Measurements from ENCODE around the gene TRPV4. TPM values are rescaled to one million over a fixed set of nuclear protein-coding genes. Genes with fewer than 3 reads are reported as not detected.

The TRPV4 gene
- total RNA-seq, 2 experiments from 2014 or later = 2.1 TPM; not detected in 1

DNA sequence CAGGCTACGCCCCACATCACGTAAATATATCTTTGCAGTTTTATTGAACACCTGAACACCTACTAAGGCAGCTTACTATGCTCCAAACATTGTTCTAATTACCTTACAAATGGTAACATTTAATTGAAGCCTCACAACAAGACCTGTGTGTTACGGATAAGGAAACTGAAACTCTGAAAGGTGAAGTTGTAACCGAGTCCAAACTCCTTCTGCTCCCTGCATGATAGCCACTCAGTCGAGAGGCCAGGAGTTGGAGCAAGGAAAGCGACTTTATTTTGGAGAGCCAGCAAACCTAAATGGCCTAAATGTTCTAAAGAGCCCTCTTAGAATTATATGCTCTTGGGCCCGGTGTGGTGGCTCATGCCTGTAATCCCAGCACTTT lies 12.6 kb upstream of the TRPV4 start:
- Histone ChIP-seq H4K20me1 (ENCODE audit: insufficient read depth, low read length) (no peaks in the 10 kb centered on the region), H3K4me1 (ENCODE audit: insufficient read depth, low read length, poor library complexity, severe bottlenecking) (peaks cover 9% of the 10 kb centered on the region), H3K36me3 (ENCODE audit: insufficient read depth, low read length) (no peaks in the 10 kb centered on the region), H3K4me3 (ENCODE audit: low read depth, low read length, poor library complexity, severe bottlenecking) (no peak overlapping the region), H2AFZ (ENCODE audit: low read length) (peak overlapping the region; percentile 78), H3K9me3 (ENCODE audit: low read length) (no peaks in the 10 kb centered on the region), H3K9me2 (ENCODE audit: insufficient read depth, low read length) (no peaks in the 10 kb centered on the region), H3K4me2 (ENCODE audit: low read length) (peak overlapping the region; percentile 43), H3K27ac (ENCODE audit: low read depth, low read length, poor library complexity, severe bottlenecking) (no peak overlapping the region), H3K79me2 (ENCODE audit: insufficient read depth, low read depth, low read length) (no peaks in the 10 kb centered on the region)
- intact Hi-C loops (cut with micrococcal nuclease; ENCODE audit: unreplicated experiment) = loop anchor here (1.0 kb wide), 1 partner anchor 41 kb away; no protein-coding TSS in a partner anchor
- TF ChIP-seq EZH2phosphoT487 (IDR thresholded peaks at IDR 0.05; ENCODE audit: borderline replicate concordance, low read depth, low read length) (no peak), CTCF (conservative IDR thresholded peaks at IDR 0.05; ENCODE audit: low read length) (no peak)
- ChIA-PET POLR2A (interaction anchor here (1.0 to 1.4 kb wide), 2 partner anchors 14 to 15 kb away, joined by 3 to 4 read pairs; no protein-coding TSS in a partner anchor), CTCF (ENCODE audit: unreplicated experiment) (interaction anchor here (0.7 to 1.5 kb wide), 7 partner anchors 8 to 68 kb away, joined by 3 to 7 read pairs (median 3); no protein-coding TSS in a partner anchor)
- no peak for DNase-seq (ENCODE audit: low spot score)
- BruUV-seq (replicated peaks) = no TSS peak

DNA sequence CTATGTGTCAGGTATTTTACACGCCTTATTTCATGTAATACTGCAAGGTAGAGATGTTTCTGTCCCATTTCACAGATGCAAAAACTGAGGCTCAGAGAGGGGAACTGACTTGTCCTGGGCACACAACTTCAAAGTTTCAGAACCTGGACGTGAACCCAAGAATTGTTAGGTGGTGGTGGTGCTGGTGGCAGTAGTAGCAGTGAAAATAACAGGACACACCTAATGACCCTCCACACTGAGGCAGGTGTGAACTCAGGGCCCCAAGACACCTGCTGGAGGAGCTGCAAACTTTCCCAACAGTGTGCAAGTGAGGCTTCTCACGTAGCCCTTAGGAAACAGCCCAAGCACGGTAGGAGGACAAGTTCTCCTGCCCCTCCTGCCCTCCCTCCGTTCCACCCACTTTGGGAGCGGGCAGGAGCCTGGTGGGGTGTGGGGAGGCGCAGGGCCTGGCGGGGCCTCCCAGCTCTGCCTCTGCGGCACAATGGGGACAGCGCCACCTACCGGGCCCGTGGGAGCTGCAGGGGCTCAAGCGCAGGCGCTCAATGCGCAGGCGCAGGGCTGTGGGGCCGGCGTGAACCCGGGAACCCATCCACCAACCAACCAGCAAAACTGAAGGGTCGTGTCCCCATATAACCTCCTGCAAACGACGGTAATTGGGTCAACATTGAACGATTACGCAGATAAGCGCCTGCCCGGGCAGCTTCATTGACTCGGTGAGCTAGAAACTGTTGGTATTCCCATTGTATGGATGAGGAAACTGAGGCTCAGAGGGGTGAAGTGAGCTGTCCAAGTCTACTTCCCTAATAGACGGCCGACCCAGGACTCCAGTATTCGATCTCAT lies 12.0 kb upstream of the TRPV4 start:
- peak overlapping the region; percentile 43 for H3K4me2 ChIP-seq (ENCODE audit: low read length)
- peaks cover 9% of the 10 kb centered on the region for H3K4me1 ChIP-seq (ENCODE audit: insufficient read depth, low read length, poor library complexity, severe bottlenecking)
- no peak overlapping the region for H3K27ac ChIP-seq (ENCODE audit: low read depth, low read length, poor library complexity, severe bottlenecking)
- peak; percentile 88 for DNase-seq (ENCODE audit: low spot score)
- BruUV-seq (replicated peaks) = no TSS peak
- no peaks in the 10 kb centered on the region for H3K36me3 ChIP-seq (ENCODE audit: insufficient read depth, low read length)
- H4K20me1 ChIP-seq (ENCODE audit: insufficient read depth, low read length) = no peaks in the 10 kb centered on the region
- ChIA-PET CTCF (ENCODE audit: unreplicated experiment) (interaction anchor here (0.5 to 1.5 kb wide), 9 partner anchors 9 to 67 kb away, joined by 3 to 7 read pairs (median 3); no protein-coding TSS in a partner anchor), POLR2A (interaction anchor here (1.0 to 1.4 kb wide), 2 partner anchors 14 to 16 kb away, joined by 3 to 4 read pairs; no protein-coding TSS in a partner anchor)
- no peaks in the 10 kb centered on the region for H3K79me2 ChIP-seq (ENCODE audit: insufficient read depth, low read depth, low read length)
- H3K9me2 ChIP-seq (ENCODE audit: insufficient read depth, low read length) = no peaks in the 10 kb centered on the region
- intact Hi-C loops (cut with micrococcal nuclease; ENCODE audit: unreplicated experiment) = loop anchor here (1.0 kb wide), 1 partner anchor 40 kb away; no protein-coding TSS in a partner anchor
- peak; percentile 99 for TF ChIP-seq CTCF (conservative IDR thresholded peaks at IDR 0.05; ENCODE audit: low read length)
- TF ChIP-seq EZH2phosphoT487 (IDR thresholded peaks at IDR 0.05; ENCODE audit: borderline replicate concordance, low read depth, low read length) = no peak
- H2AFZ ChIP-seq (ENCODE audit: low read length) = peak overlapping the region; percentile 78
- H3K9me3 ChIP-seq (ENCODE audit: low read length) = no peaks in the 10 kb centered on the region
- H3K4me3 ChIP-seq (ENCODE audit: low read depth, low read length, poor library complexity, severe bottlenecking) = no peak overlapping the region

All from OCI-LY7 (cell line).